SJSA1 (cell line): ENCODE data around the gene CFAP45. TPM values are rescaled to one million over a fixed set of nuclear protein-coding genes. Genes with fewer than 3 reads are reported as not detected.

ENCODE experiments used
- DNase-seq, 2 experiments: peaks; one replicate each; pipeline ENCODE4 v3.0.0-alpha.2; 2015 to 2020; ENCODE audit warnings: low spot score in 2 of 2, low read depth in 1 of 2
- H3K27ac ChIP-seq: fragments of 250-450 bp; sonication (Bioruptor Pico); 2 replicates; pipeline ENCODE4 v1.5.1; 2020; ENCODE audit warnings: mild to moderate bottlenecking, moderate library complexity
- H3K27me3 ChIP-seq: fragments of 250-450 bp; sonication (Bioruptor Pico); replicated peaks from 2 replicates; pipeline ENCODE4 v1.5.1; 2020; ENCODE audit warnings: mild to moderate bottlenecking, moderate library complexity
- H3K36me3 ChIP-seq: fragments of 250-450 bp; sonication (Bioruptor Pico); 2 replicates; pipeline ENCODE4 v1.5.1; 2020; ENCODE audit warnings: mild to moderate bottlenecking
- H3K4me1 ChIP-seq: fragments of 250-450 bp; sonication (Bioruptor Pico); replicated peaks from 2 replicates; pipeline ENCODE4 v1.6.1; 2021; ENCODE audit warnings: mild to moderate bottlenecking
- H3K4me3 ChIP-seq: fragments of 250-450 bp; sonication (Bioruptor Pico); 2 replicates; pipeline ENCODE4 v1.5.1; 2020; ENCODE audit warnings: mild to moderate bottlenecking
- H3K9me3 ChIP-seq: fragments of 250-450 bp; sonication (Bioruptor Pico); replicated peaks from 2 replicates; pipeline ENCODE4 v1.5.1; 2020; ENCODE audit warnings: mild to moderate bottlenecking
- total RNA-seq: library from RNA; depleted of rRNA; stranded (reverse); fragments of >200 nt; shearing (Covaris generic); gene quantifications from 2 replicates; pipeline ENCODE4 v1.2.3, GENCODE V29; 2014

CFAP45 gene
- total RNA-seq, 1 experiment from 2014 or later, result 0.61 TPM

- peak overlapping the region; percentile 98 for H3K27ac ChIP-seq
- no peaks in the 10 kb centered on the region for H3K27me3 ChIP-seq
- peaks cover 36% of the 10 kb centered on the region for H3K4me1 ChIP-seq
- DNase-seq, result peak; percentile 94 to 97
- peaks cover 59% of the 10 kb centered on the region for H3K36me3 ChIP-seq
- H3K4me3 ChIP-seq, result peak overlapping the region; percentile 64
- no peaks in the 10 kb centered on the region; the same call in 1 of the 2 replicates for H3K9me3 ChIP-seq
Measured at GRCh38 chr1:159924025-159924790, 24.2 kb upstream of the CFAP45 start.

DNA sequence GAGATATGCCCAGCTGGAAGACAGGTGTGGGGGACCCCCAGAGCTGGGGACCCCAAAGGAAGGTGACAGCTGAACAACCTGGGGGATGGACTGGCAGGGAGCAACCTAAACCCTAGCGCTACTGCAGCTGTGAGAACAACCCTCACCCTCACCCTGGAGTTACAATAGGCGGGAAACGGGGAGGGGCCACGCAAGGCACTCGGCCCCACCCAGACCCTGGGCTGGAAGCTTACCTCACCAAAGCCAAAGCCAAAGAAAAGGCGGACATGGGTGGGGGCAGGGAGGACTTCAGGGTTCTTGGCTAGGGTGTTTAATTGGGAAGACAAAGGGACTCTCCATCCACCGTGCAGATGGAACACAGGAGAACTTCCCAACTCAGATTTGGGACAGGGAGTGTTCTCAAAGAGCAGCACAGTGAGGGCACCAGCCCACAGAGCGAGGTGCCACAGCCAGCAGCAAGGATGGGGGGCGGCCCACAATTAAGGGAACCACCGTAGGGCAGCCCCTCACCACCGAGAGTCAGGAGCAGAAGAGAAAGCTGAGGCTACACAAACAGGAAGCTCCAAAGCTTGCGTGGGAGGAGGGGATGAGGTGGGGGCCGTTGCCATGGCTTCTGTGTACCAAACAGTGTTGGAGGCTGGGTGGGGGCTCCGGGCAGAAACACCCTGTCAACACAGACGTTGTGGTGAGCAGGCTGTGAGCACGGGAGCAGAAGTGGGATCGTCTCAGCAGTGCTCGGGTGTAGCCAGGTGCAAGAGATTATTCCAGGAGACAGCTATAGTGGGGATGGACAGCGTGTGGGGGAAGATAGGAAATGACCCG, 23.4 kb upstream of the CFAP45 start:
- peak; percentile 91 to 93 for DNase-seq
- Histone ChIP-seq H3K4me1 (peaks cover 36% of the 10 kb centered on the region), H3K4me3 (peak overlapping the region; percentile 64), H3K27me3 (no peaks in the 10 kb centered on the region), H3K27ac (peak overlapping the region; percentile 98), H3K9me3 (no peaks in the 10 kb centered on the region; the same call in 1 of the 2 replicates), H3K36me3 (peaks cover 67% of the 10 kb centered on the region)

- H3K27me3 ChIP-seq, result no peaks in the 10 kb centered on the region
- peak overlapping the region; percentile 98 for H3K27ac ChIP-seq
- peaks cover 40% of the 10 kb centered on the region for H3K4me1 ChIP-seq
- H3K36me3 ChIP-seq, result peaks cover 73% of the 10 kb centered on the region
- H3K4me3 ChIP-seq, result peak overlapping the region; percentile 64
- no peak for DNase-seq
- H3K9me3 ChIP-seq, result no peaks in the 10 kb centered on the region; the same call in 1 of the 2 replicates
Measured at GRCh38 chr1:159922511-159923202, 22.7 kb upstream of the CFAP45 start.

- DNase-seq, result no peak
- Histone ChIP-seq H3K27ac (peak overlapping the region; percentile 98; the same call in 1 of the 2 replicates), H3K4me3 (no peak overlapping the region), H3K27me3 (no peaks in the 10 kb centered on the region), H3K9me3 (no peaks in the 10 kb centered on the region; the same call in 1 of the 2 replicates), H3K4me1 (peaks cover 47% of the 10 kb centered on the region), H3K36me3 (peaks cover 81% of the 10 kb centered on the region)
Measured at GRCh38 chr1:159921700-159922504, 21.9 kb upstream of the CFAP45 start.

DNA sequence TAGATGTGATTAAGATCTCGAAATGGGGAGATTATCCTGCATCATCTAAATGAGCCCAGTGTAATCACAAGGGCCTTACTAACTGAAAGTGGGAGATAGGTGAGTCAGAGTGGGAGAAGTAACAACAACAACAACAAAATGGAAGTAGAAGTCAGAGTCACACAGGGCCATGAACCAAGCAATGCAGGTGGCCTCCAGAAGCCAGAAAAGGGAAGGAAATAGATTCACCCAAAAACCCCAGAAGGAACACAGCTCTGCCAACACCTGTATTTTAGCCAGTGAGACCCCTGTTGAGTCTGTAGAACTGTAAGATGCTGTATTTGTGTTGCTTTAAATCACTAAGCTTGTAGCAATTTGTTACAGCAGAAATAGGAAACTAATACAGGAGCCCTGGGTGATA, 21.3 kb upstream of the CFAP45 start:
- peaks cover 87% of the 10 kb centered on the region for H3K36me3 ChIP-seq
- H3K9me3 ChIP-seq, result no peaks in the 10 kb centered on the region; the same call in 1 of the 2 replicates
- H3K27me3 ChIP-seq, result no peaks in the 10 kb centered on the region
- DNase-seq, result no peak
- peaks cover 53% of the 10 kb centered on the region for H3K4me1 ChIP-seq
- no peak overlapping the region for H3K27ac ChIP-seq
- no peak overlapping the region for H3K4me3 ChIP-seq

GRCh38 chr1:159920651-159921050, 20.7 kb upstream of the CFAP45 start:
- H3K27me3 ChIP-seq, result no peaks in the 10 kb centered on the region
- no peaks in the 10 kb centered on the region; the same call in 1 of the 2 replicates for H3K9me3 ChIP-seq
- no peak for DNase-seq
- H3K4me3 ChIP-seq, result no peak overlapping the region
- peaks cover 53% of the 10 kb centered on the region for H3K4me1 ChIP-seq
- no peak overlapping the region for H3K27ac ChIP-seq
- H3K36me3 ChIP-seq, result peaks cover 93% of the 10 kb centered on the region

GRCh38 chr1:159920202-159920601, 20.2 kb upstream of the CFAP45 start:
- Histone ChIP-seq H3K27ac (no peak overlapping the region), H3K36me3 (peaks cover 96% of the 10 kb centered on the region), H3K27me3 (no peaks in the 10 kb centered on the region), H3K4me3 (no peak overlapping the region), H3K4me1 (peaks cover 54% of the 10 kb centered on the region), H3K9me3 (no peaks in the 10 kb centered on the region; the same call in 1 of the 2 replicates)
- DNase-seq, result no peak

DNA sequence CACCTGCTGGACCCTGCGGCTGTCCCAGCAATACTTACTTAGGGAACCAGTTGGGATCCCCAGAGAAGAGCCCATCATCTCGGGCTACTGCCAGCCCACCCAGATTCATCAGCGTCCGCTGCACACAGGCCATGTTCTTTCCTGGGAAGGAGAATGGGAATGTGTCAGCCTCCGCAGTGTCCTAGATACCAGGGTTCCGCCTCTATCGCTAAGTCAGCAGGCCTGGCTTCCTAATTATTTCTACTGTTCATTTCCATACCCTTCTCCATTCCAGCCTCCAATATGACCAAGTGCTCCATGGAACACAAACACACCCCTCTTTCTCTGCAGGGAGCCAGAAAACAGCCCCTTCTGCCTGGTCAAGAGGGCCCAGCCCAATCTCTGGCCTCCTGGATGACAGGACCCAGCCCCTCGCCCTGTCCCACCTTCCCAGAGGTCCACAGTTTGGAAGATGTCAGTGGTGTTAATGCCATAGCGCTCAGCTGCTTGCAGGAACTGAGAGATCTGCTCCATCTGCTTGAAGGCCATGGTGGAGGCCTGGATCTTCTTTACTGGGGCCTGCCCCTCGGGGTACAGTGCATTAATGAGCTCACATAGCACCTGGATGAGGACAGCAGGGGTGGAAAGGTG, 19.4 kb upstream of the CFAP45 start:
- Histone ChIP-seq H3K27me3 (no peaks in the 10 kb centered on the region), H3K36me3 (peaks cover 92% of the 10 kb centered on the region), H3K4me3 (no peak overlapping the region), H3K9me3 (no peaks in the 10 kb centered on the region; the same call in 1 of the 2 replicates), H3K27ac (no peak overlapping the region), H3K4me1 (peaks cover 54% of the 10 kb centered on the region)
- DNase-seq, result no peak

GRCh38 chr1:159918352-159919200, 18.6 kb upstream of the CFAP45 start:
- Histone ChIP-seq H3K36me3 (peaks cover 87% of the 10 kb centered on the region), H3K9me3 (no peaks in the 10 kb centered on the region; the same call in 1 of the 2 replicates), H3K4me3 (no peak overlapping the region), H3K27ac (no peak overlapping the region), H3K27me3 (no peaks in the 10 kb centered on the region), H3K4me1 (peaks cover 51% of the 10 kb centered on the region)
- no peak for DNase-seq

DNA sequence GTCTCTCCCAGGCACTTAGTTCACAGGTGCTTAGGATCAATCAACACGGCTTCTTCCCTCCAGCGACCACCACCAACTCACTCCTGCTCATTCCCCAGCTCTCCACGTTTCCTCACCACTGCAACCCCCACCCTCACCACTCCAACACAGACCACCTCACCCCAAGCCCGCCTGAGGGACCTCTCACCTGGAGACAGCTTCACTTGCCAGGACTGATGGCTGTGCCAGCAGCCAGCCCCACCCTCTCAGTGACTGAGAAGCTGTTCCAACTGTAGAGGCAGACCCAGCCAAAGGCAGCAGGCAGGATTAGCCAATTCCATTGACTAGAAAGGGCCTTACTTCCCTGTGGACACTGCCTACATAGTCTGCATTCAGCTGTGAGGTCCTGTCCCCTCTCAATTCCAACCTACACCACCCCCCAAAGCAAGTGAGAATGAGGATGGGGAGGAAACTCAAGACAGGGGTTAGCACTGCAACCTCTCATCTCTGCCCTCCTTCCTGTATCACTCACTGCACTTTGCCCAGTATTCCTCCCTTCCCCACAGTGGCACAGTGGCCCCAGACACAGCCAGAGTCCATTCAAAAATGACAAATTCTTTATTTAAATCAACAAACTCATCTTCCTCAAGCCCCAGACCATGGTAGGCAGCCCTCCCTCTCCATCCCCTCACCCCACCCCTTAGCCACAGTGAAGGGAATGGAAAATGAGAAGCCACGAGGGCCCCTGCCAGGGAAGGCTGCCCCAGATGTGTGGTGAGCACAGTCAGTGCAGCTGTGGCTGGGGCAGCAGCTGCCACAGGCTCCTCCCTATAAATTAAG, 17.8 kb upstream of the CFAP45 start:
- Histone ChIP-seq H3K27me3 (no peaks in the 10 kb centered on the region), H3K27ac (no peak overlapping the region), H3K4me3 (no peak overlapping the region), H3K36me3 (peaks cover 79% of the 10 kb centered on the region), H3K9me3 (no peaks in the 10 kb centered on the region; the same call in 1 of the 2 replicates), H3K4me1 (peaks cover 51% of the 10 kb centered on the region)
- DNase-seq, result no peak

DNA sequence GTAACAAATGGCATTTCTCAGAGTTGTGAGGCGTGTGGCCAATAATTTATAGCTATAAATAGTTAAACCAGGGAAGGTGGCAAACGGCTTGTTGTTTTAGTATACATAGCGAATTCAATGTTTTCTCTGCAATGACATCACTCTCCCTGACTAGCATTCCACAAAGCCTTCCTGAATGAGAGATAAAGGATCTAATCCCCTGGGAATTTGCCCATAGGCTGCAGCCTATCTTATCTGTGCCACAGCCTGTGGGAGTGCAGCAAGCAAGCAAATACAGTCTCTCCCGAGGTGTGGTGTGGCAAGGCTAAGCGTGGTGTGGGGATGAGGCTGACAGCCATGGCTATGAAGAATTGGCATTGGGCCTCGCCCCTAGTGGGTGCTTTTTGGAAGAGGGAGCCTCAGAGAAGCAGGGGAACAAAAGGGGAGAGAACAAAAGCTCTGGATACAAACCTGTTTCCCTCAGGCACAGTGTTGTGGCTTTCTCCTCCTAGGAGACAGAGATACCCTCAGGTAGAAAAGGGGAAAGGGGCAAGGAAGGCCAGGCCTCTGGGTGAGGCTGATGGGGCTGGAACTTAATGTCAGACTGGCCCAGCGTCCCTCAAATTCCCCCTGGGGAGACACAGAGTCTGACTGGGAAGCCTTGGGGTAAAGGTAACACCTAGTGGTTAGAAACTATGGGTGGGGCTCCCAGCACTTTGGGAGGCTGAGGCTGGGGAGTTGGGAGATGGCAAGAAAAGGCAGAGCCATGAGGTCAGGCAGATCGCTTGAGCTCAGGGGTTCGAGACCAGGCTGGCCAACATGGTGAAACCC, 16.5 kb upstream of the CFAP45 start:
- H3K27me3 ChIP-seq, result no peaks in the 10 kb centered on the region
- H3K4me3 ChIP-seq, result no peak overlapping the region
- H3K27ac ChIP-seq, result peak overlapping the region; percentile 57
- H3K9me3 ChIP-seq, result no peaks in the 10 kb centered on the region
- H3K36me3 ChIP-seq, result peaks cover 66% of the 10 kb centered on the region
- peak; percentile 70 to 78 for DNase-seq
- peaks cover 46% of the 10 kb centered on the region for H3K4me1 ChIP-seq
